Measurements from ENCODE around the gene ACOT2. TPM values are rescaled to one million over a fixed set of nuclear protein-coding genes. Genes with fewer than 3 reads are reported as not detected.

Gene ACOT2
- polyA plus RNA-seq, 1 donor (not counting 4 experiments of a cell fraction or from before 2014, with no cell fraction given) = 5.4 TPM

DNA sequence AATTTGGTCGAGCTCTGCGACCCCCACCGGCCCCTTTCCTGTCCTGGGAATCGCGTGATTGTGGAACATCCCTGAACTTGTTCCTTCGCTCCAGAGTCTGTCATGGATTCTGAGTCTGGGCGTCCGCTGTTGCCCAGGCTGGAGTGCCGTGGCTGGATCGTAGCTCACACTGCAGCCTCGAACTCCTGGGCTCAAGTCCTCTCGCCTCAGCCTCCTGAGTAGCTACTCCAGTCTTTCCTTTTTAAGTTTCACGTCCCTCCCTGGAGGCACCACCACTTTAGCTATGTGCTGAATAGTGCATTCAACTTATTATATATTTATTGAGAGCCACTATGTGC, 44.0 kb downstream of the ACOT2 start:
- Histone ChIP-seq H3K4me3 (ENCODE audit: control insufficient read depth in 2 of 3, extremely low read depth in 1 of 3, insufficient read depth in 2 of 3, low read depth in 1 of 3, low read length in 3 of 3) (peak overlapping the region; percentile 52 to 65 (median 63)), H3K79me2 (ENCODE audit: control insufficient read depth, insufficient read depth, low read length) (no peaks in the 10 kb centered on the region), H3K9ac (ENCODE audit: control insufficient read depth, extremely low read depth, insufficient read depth, low read length) (peak overlapping the region; percentile 54), H3K27me3 (ENCODE audit: control insufficient read depth, extremely low read depth, insufficient read depth, low read length) (no peaks in the 10 kb centered on the region), H3K36me3 (ENCODE audit: control insufficient read depth in 2 of 2, extremely low read depth in 1 of 2, insufficient read depth in 2 of 2, low read length in 2 of 2) (no peaks in the 10 kb centered on the region), H3K4me2 (ENCODE audit: control insufficient read depth, extremely low read depth, insufficient read depth, low read depth, low read length) (peak overlapping the region; percentile 80), H3K4me1 (ENCODE audit: control insufficient read depth, extremely low read depth, insufficient read depth, low read length) (peaks cover 5% of the 10 kb centered on the region), H3K9me3 (ENCODE audit: control insufficient read depth, low read depth, low read length) (no peaks in the 10 kb centered on the region), H3K9me1 (ENCODE audit: control insufficient read depth, extremely low read depth, insufficient read depth, low read length) (no peaks in the 10 kb centered on the region), H4K20me1 (ENCODE audit: control insufficient read depth, extremely low read depth, insufficient read depth, low read length) (no peaks in the 10 kb centered on the region), H3K27ac (ENCODE audit: control insufficient read depth, insufficient read depth, low read length) (no peak overlapping the region), H2AFZ (ENCODE audit: control insufficient read depth, low read length) (peak overlapping the region; percentile 86)
- no peak for TF ChIP-seq EZH2 (IDR thresholded peaks at IDR 0.05; ENCODE audit: low read length)
- TF ChIP-seq, protein P1, sequence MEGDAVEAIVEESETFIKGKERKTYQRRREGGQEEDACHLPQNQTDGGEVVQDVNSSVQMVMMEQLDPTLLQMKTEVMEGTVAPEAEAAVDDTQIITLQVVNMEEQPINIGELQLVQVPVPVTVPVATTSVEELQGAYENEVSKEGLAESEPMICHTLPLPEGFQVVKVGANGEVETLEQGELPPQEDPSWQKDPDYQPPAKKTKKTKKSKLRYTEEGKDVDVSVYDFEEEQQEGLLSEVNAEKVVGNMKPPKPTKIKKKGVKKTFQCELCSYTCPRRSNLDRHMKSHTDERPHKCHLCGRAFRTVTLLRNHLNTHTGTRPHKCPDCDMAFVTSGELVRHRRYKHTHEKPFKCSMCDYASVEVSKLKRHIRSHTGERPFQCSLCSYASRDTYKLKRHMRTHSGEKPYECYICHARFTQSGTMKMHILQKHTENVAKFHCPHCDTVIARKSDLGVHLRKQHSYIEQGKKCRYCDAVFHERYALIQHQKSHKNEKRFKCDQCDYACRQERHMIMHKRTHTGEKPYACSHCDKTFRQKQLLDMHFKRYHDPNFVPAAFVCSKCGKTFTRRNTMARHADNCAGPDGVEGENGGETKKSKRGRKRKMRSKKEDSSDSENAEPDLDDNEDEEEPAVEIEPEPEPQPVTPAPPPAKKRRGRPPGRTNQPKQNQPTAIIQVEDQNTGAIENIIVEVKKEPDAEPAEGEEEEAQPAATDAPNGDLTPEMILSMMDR (optimal IDR thresholded peaks at IDR 0.05 in 1 of 3, IDR thresholded peaks at IDR 0.05 in 1 of 3, conservative IDR thresholded peaks at IDR 0.05 in 1 of 3; ENCODE audit: extremely low read depth in 1 of 3, insufficient read depth in 2 of 3, low read length in 3 of 3) = no peak
- DNase-seq (ENCODE audit: low read depth, low spot score) (no peak), FAIRE-seq (no peak)
- dilution Hi-C loops (cut with MboI; ENCODE audit: extremely low pct_ligation_motif_present, low sequenced_read_pairs) = no loop called here

- no peaks in the 10 kb centered on the region for H3K27me3 ChIP-seq (ENCODE audit: control insufficient read depth, extremely low read depth, insufficient read depth, low read length)
- H3K4me2 ChIP-seq (ENCODE audit: control insufficient read depth, extremely low read depth, insufficient read depth, low read depth, low read length) = peak overlapping the region; percentile 80
- peak overlapping the region in 1 of 3 experiments; percentile 63 for H3K4me3 ChIP-seq (ENCODE audit: control insufficient read depth in 2 of 3, extremely low read depth in 1 of 3, insufficient read depth in 2 of 3, low read depth in 1 of 3, low read length in 3 of 3)
- H3K9me3 ChIP-seq (ENCODE audit: control insufficient read depth, low read depth, low read length) = no peaks in the 10 kb centered on the region
- no peaks in the 10 kb centered on the region for H4K20me1 ChIP-seq (ENCODE audit: control insufficient read depth, extremely low read depth, insufficient read depth, low read length)
- dilution Hi-C loops (cut with MboI; ENCODE audit: extremely low pct_ligation_motif_present, low sequenced_read_pairs) = no loop called here
- peaks cover 5% of the 10 kb centered on the region for H3K4me1 ChIP-seq (ENCODE audit: control insufficient read depth, extremely low read depth, insufficient read depth, low read length)
- FAIRE-seq (no peak), DNase-seq (ENCODE audit: low read depth, low spot score) (no peak)
- H2AFZ ChIP-seq (ENCODE audit: control insufficient read depth, low read length) = no peak overlapping the region
- no peaks in the 10 kb centered on the region for H3K79me2 ChIP-seq (ENCODE audit: control insufficient read depth, insufficient read depth, low read length)
- H3K36me3 ChIP-seq (ENCODE audit: control insufficient read depth in 2 of 2, extremely low read depth in 1 of 2, insufficient read depth in 2 of 2, low read length in 2 of 2) = no peaks in the 10 kb centered on the region
- H3K9ac ChIP-seq (ENCODE audit: control insufficient read depth, extremely low read depth, insufficient read depth, low read length) = no peak overlapping the region
- no peak for TF ChIP-seq EZH2 (IDR thresholded peaks at IDR 0.05; ENCODE audit: low read length)
- TF ChIP-seq, protein P1 (optimal IDR thresholded peaks at IDR 0.05 in 1 of 3, IDR thresholded peaks at IDR 0.05 in 1 of 3, conservative IDR thresholded peaks at IDR 0.05 in 1 of 3; ENCODE audit: extremely low read depth in 1 of 3, insufficient read depth in 2 of 3, low read length in 3 of 3) = no peak
- H3K27ac ChIP-seq (ENCODE audit: control insufficient read depth, insufficient read depth, low read length) = no peak overlapping the region
- H3K9me1 ChIP-seq (ENCODE audit: control insufficient read depth, extremely low read depth, insufficient read depth, low read length) = no peaks in the 10 kb centered on the region
Observed at GRCh38 chr14:73613419-73613963, 44.5 kb downstream of the ACOT2 start.
